Measurements from ENCODE around the gene KCNF1.
A peak's percentile ranks its signal among the peaks of the same experiment; 100 is the strongest.

Gene KCNF1

GRCh38 chr2:10911291-10912075, at the start of gene KCNF1:
Gene KCNF1, plus strand, starts transcription at chr2:10911934. Its CDS starts 493 bp downstream, at chr2:10912427.
- peak; percentile 72 for DNase-seq (ENCODE audit: insufficient read length, low spot score)
- peak; percentile 28 for FAIRE-seq

GRCh38 chr2:10862330-10862729, 49.4 kb upstream of the KCNF1 start:
- no peak for DNase-seq (ENCODE audit: insufficient read length, low spot score)
- FAIRE-seq, result no peak

GRCh38 chr2:10863047-10863446, 48.7 kb upstream of the KCNF1 start:
- DNase-seq (ENCODE audit: insufficient read length, low spot score) (no peak), FAIRE-seq (no peak)

- FAIRE-seq, result no peak
- DNase-seq (ENCODE audit: insufficient read length, low spot score), result no peak
Observed at GRCh38 chr2:10863837-10864236, 47.9 kb upstream of the KCNF1 start.

- no peak for DNase-seq (ENCODE audit: insufficient read length, low spot score)
- no peak for FAIRE-seq
Observed at GRCh38 chr2:10864251-10864650, 47.5 kb upstream of the KCNF1 start.

GRCh38 chr2:10864861-10865636, 46.7 kb upstream of the KCNF1 start:
- DNase-seq (ENCODE audit: insufficient read length, low spot score), result no peak
- FAIRE-seq, result no peak

GRCh38 chr2:10865841-10866240, 45.9 kb upstream of the KCNF1 start:
- FAIRE-seq, result no peak
- DNase-seq (ENCODE audit: insufficient read length, low spot score), result no peak

GRCh38 chr2:10867692-10868420, 43.9 kb upstream of the KCNF1 start:
- DNase-seq (ENCODE audit: insufficient read length, low spot score), result peak; percentile 47
- peak; percentile 9 for FAIRE-seq

GRCh38 chr2:10868465-10869314, 43.0 kb upstream of the KCNF1 start:
- FAIRE-seq (no peak), DNase-seq (ENCODE audit: insufficient read length, low spot score) (peak; percentile 71)

- no peak for DNase-seq (ENCODE audit: insufficient read length, low spot score)
- FAIRE-seq, result no peak
Observed at GRCh38 chr2:10871978-10872377, 39.8 kb upstream of the KCNF1 start.

- DNase-seq (ENCODE audit: insufficient read length, low spot score) (no peak), FAIRE-seq (no peak)
Observed at GRCh38 chr2:10873171-10873570, 38.6 kb upstream of the KCNF1 start.

- FAIRE-seq, result peak; percentile 40
- no peak for DNase-seq (ENCODE audit: insufficient read length, low spot score)
Observed at GRCh38 chr2:10873790-10874437, 37.8 kb upstream of the KCNF1 start.

GRCh38 chr2:10875126-10875525, 36.6 kb upstream of the KCNF1 start:
- no peak for DNase-seq (ENCODE audit: insufficient read length, low spot score)

GRCh38 chr2:10876394-10876793, 35.3 kb upstream of the KCNF1 start:
- FAIRE-seq (no peak), DNase-seq (ENCODE audit: insufficient read length, low spot score) (no peak)

More at GRCh38 chr2:10875126-10875525, 36.6 kb upstream of the KCNF1 start:
- no peak for FAIRE-seq

- no peak for FAIRE-seq
- no peak for DNase-seq (ENCODE audit: insufficient read length, low spot score)
Observed at GRCh38 chr2:10876963-10877362, 34.8 kb upstream of the KCNF1 start.

GRCh38 chr2:10877651-10878111, 34.1 kb upstream of the KCNF1 start:
- DNase-seq (ENCODE audit: insufficient read length, low spot score), result no peak
- FAIRE-seq, result no peak

GRCh38 chr2:10878268-10878915, 33.3 kb upstream of the KCNF1 start:
- no peak for DNase-seq (ENCODE audit: insufficient read length, low spot score)
- no peak for FAIRE-seq

GRCh38 chr2:10879159-10879558, 32.6 kb upstream of the KCNF1 start:
- no peak for DNase-seq (ENCODE audit: insufficient read length, low spot score)
- no peak for FAIRE-seq
